MG63 (cell line): ENCODE measurements around the gene CELSR1. TPM values are rescaled to one million over a fixed set of nuclear protein-coding genes. Genes with fewer than 3 reads are reported as not detected.
"Not testable (repeated sequence)": the region's sequence is repeated elsewhere in the genome, so short reads cannot be mapped to it uniquely, and the experiment has no call there.

Experiments used
- DNase-seq: peaks from one replicate; pipeline ENCODE4 v3.0.0-alpha.2; 2020
- H3K27me3 ChIP-seq: fragments of 250-450 bp; sonication (Bioruptor Pico); 2 replicates; pipeline ENCODE4 v1.5.1; 2020; ENCODE audit warnings: mild to moderate bottlenecking, moderate library complexity
- H3K36me3 ChIP-seq: fragments of 250-450 bp; sonication (Bioruptor Pico); 2 replicates; pipeline ENCODE4 v1.5.1; 2020; ENCODE audit warnings: mild to moderate bottlenecking, moderate library complexity
- H3K4me3 ChIP-seq: fragments of 250-450 bp; sonication (Bioruptor Pico); 2 replicates; pipeline ENCODE4 v1.5.1; 2020; ENCODE audit warnings: mild to moderate bottlenecking, moderate library complexity
- H3K9me3 ChIP-seq: fragments of 250-450 bp; sonication (Bioruptor Pico); 2 replicates; pipeline ENCODE4 v1.5.1; 2020; ENCODE audit warnings: mild to moderate bottlenecking, moderate library complexity
- total RNA-seq: library from RNA; depleted of rRNA; stranded (reverse); fragments of >200 nt; shearing (Covaris generic); gene quantifications from 2 replicates; pipeline ENCODE4 v1.2.3, GENCODE V29; 2014; ENCODE audit warnings: low replicate concordance

CELSR1 gene
- total RNA-seq, 1 experiment from 2014 or later, result 0.59 TPM

- no peak for DNase-seq
- no peak overlapping the region for H3K4me3 ChIP-seq
- H3K36me3 ChIP-seq, result no peaks in the 10 kb centered on the region
- H3K27me3 ChIP-seq, result no peaks in the 10 kb centered on the region
- no peaks in the 10 kb centered on the region for H3K9me3 ChIP-seq
These were observed 131.5 kb downstream of the CELSR1 start for GRCh38 chr22:46405901-46406300.

- not testable (repeated sequence) for H3K4me3 ChIP-seq, H3K36me3 ChIP-seq, DNase-seq, H3K9me3 ChIP-seq, H3K27me3 ChIP-seq
These were observed 133.5 kb downstream of the CELSR1 start for GRCh38 chr22:46403880-46404279.

DNA sequence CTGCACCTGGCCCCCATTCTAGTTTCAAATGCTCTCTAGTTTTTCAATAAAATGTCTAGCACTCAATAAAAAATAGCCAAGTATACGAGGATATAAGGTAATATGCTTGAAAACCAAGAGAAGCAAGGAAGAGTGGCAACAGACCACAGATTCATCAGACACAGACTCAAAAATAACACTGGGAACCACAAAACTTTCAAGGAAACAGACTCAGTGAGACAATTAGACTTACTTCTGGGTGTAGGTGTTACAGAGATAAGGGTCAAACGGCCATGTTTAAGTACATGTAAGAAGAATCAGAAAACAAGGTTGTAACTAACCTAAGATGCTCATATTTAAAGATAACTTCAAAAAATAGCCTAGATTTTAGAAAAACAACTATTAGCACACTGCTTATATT is 134.9 kb downstream of the CELSR1 start:
- Histone ChIP-seq H3K27me3 (no peaks in the 10 kb centered on the region), H3K9me3 (no peaks in the 10 kb centered on the region), H3K4me3 (no peak overlapping the region), H3K36me3 (no peaks in the 10 kb centered on the region)
- DNase-seq, result no peak

GRCh38 chr22:46401370-46401769 is 136.1 kb downstream of the CELSR1 start:
- H3K4me3 ChIP-seq, result no peak overlapping the region
- no peaks in the 10 kb centered on the region for H3K27me3 ChIP-seq
- H3K36me3 ChIP-seq, result no peaks in the 10 kb centered on the region
- DNase-seq, result no peak
- no peaks in the 10 kb centered on the region for H3K9me3 ChIP-seq

- no peaks in the 10 kb centered on the region for H3K27me3 ChIP-seq
- H3K4me3 ChIP-seq, result no peak overlapping the region
- no peaks in the 10 kb centered on the region for H3K9me3 ChIP-seq
- no peak for DNase-seq
- H3K36me3 ChIP-seq, result no peaks in the 10 kb centered on the region
These were observed 138.0 kb downstream of the CELSR1 start for GRCh38 chr22:46399251-46400024.

GRCh38 chr22:46397951-46398350 is 139.5 kb downstream of the CELSR1 start:
- no peaks in the 10 kb centered on the region for H3K9me3 ChIP-seq
- no peaks in the 10 kb centered on the region for H3K36me3 ChIP-seq
- DNase-seq, result no peak

GRCh38 chr22:46397514-46397913 is 139.9 kb downstream of the CELSR1 start:
- DNase-seq, result no peak
- Histone ChIP-seq H3K27me3 (no peaks in the 10 kb centered on the region), H3K36me3 (no peaks in the 10 kb centered on the region), H3K4me3 (no peak overlapping the region), H3K9me3 (no peaks in the 10 kb centered on the region)

More at GRCh38 chr22:46397951-46398350, 139.5 kb downstream of the CELSR1 start:
- Histone ChIP-seq H3K27me3 (no peaks in the 10 kb centered on the region), H3K4me3 (no peak overlapping the region)

DNA sequence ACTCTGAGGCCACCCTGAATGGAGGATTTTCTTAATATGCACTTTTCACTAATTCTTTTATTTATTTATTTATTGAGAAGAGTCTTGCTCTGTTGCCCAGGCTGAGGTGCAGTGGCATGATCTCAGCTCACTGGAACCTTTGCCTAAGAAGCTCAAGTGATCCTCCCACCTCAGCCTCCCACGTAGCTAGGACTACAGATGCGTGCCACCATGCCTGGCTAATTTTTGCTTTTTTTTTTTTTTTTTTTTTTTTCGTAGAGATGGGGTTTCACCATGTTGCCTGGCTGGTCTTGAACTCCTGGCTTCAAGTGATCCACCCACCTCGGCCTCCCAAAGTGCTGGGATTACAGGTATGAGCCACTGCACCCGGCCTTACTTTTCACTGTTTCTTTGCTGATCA is 140.4 kb downstream of the CELSR1 start:
- H3K9me3 ChIP-seq, DNase-seq, H3K36me3 ChIP-seq, H3K27me3 ChIP-seq, H3K4me3 ChIP-seq: not testable (repeated sequence)

- no peaks in the 10 kb centered on the region for H3K36me3 ChIP-seq
- no peaks in the 10 kb centered on the region for H3K27me3 ChIP-seq
- H3K9me3 ChIP-seq, result no peaks in the 10 kb centered on the region
- no peak overlapping the region for H3K4me3 ChIP-seq
- no peak for DNase-seq
These were observed 142.3 kb downstream of the CELSR1 start for GRCh38 chr22:46395145-46395544.

- no peaks in the 10 kb centered on the region for H3K36me3 ChIP-seq
- no peak overlapping the region for H3K4me3 ChIP-seq
- no peaks in the 10 kb centered on the region for H3K9me3 ChIP-seq
- no peak for DNase-seq
- no peaks in the 10 kb centered on the region for H3K27me3 ChIP-seq
These were observed 142.8 kb downstream of the CELSR1 start for GRCh38 chr22:46394622-46395021.

DNA sequence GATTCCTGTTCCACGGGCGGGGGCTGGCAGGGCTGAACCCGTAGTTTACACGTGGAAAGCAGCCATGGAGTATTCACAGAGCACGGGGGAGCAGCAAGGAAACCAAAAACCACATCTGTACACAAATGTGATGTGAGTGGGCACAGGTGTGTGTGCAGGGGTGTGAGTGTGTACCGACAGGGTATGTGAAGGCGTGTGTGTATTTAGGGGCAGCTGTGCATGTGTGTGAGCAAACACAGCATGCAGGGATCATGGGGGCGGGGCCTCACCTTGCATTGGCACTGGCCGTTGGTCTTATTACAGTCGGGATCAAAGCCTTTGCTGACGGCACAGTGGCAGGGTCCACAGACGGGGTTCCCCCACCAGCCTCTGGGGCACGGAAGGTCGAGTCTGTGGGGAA is 143.5 kb downstream of the CELSR1 start:
- no peaks in the 10 kb centered on the region for H3K36me3 ChIP-seq
- DNase-seq, result no peak
- no peak overlapping the region for H3K4me3 ChIP-seq
- no peaks in the 10 kb centered on the region for H3K9me3 ChIP-seq
- H3K27me3 ChIP-seq, result no peaks in the 10 kb centered on the region

DNA sequence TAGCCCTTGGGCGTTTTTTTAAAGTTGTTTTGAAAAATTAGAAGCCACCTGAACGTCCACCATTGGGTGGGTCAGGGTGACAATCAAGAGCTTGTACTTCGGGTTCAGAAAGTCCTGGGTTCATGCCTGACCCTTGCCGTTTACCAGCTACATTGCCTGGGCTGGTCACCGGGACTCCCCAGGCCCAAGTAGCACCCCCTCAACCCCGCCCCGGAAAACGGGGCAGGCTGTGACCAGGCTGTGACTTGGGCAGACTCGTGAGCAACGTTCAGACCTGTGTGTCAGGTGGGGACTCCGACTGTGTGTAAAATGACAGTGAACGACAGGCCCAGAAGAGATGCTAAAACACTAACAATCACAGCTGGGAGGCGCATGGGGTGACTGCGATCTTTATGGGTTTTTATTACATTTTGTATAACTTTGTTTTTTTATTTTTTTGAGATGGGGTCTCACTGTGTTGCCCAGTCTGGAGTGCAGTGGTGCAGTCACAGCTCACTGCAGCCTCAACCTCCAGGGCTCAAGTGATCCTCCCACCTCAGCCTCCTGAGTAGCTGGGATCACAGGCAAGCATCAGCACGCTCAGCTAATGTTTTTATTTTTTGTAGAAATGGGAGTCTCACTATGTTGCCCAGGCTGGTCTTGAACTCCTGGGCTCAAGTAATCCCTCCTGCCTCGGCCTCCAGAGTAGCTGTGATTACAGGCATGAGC is 145.1 kb downstream of the CELSR1 start:
- no peak for DNase-seq
- H3K4me3 ChIP-seq, result no peak overlapping the region
- H3K36me3 ChIP-seq, result no peaks in the 10 kb centered on the region
- no peaks in the 10 kb centered on the region for H3K27me3 ChIP-seq
- no peaks in the 10 kb centered on the region for H3K9me3 ChIP-seq

DNA sequence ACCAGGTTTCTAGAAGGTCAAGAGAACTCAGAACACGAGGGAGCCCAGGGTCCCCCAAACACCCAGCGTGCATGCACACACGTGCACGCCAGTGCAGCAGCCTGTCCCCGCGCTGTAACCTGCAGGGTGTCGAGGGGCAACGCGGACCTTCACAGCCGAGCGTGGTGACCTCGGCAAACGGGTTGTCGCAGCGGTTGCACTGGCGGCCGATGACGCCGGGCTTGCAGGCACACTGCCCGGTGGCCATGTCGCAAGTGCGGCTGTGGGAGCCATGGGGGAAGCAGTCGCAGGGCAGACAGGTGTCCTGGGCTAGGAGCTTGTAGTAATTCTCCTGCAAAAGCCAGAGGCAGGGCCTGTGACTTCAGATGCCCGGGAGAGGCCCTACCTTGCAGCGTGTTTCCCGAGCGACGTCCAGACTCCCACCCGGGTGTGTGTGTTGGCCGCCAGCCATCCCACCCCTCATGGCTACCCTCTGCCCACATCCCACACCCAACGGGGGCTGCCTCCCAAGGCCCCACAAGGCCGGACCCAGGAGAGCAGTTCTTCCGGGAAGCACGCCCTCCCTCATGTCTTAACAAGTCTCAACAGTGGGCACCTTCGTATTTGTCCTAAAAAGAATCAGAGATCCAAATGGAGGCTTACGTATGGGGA is 145.8 kb downstream of the CELSR1 start:
- no peaks in the 10 kb centered on the region for H3K36me3 ChIP-seq
- DNase-seq, result no peak
- no peak overlapping the region for H3K4me3 ChIP-seq
- no peaks in the 10 kb centered on the region for H3K27me3 ChIP-seq
- no peaks in the 10 kb centered on the region for H3K9me3 ChIP-seq

DNA sequence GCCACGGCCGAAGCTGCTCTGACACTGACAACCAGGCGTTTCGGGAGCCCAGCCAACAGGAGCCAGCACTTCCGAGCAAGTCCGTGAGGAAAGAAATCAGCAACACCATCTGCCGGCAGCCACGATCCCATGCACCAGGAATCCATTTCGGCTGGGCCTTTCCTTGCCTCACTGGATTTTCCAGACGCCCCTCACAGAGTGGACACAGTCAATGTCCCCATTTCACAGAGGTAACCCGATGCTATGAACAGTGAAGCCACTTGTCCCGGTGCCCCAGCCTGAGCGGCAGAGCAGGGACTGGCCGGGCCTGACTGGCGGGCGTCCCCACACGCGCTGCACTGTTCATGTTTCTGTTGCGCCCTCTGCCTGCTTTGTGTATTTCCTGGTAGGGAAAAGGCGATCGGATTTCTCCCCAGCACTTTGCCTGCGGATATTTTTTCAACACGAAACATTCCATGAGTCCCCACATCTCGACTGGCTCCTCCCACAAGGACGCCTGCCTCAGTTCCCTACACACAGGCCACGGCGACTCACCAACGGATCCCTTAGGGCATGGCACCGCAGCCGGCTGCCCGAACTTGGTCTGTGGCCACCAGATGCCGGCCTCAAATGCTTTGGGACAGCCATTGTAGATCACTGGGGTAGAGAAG is 146.6 kb downstream of the CELSR1 start:
- DNase-seq, result peak; percentile 68
- no peaks in the 10 kb centered on the region for H3K9me3 ChIP-seq

GRCh38 chr22:46390105-46390651 is 147.2 kb downstream of the CELSR1 start:
- Histone ChIP-seq H3K4me3 (no peak overlapping the region), H3K27me3 (no peaks in the 10 kb centered on the region), H3K9me3 (no peaks in the 10 kb centered on the region), H3K36me3 (no peaks in the 10 kb centered on the region)
- no peak for DNase-seq

More for the DNA sequence above, 146.6 kb downstream of the CELSR1 start:
- Histone ChIP-seq H3K27me3 (no peaks in the 10 kb centered on the region), H3K36me3 (no peaks in the 10 kb centered on the region), H3K4me3 (no peak overlapping the region)

DNA sequence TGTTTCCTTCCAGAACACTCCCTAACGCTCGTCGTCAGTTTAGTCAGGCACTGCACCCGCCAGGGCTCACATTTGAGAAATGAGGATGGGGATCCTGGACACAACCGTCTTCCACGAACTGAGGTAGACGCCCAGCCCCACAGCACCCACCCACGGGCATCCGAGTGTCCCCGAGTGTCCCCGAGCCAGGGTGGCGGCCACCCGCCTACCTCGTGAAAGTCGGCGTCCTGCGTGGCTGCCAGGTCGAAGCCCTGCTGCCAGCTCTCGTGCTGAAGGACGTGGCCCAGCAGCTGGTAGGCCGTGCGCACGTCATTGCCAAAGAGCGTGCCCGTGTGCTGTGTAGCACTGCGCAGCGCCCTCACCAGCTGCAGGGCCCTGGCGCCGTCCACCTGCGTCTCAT is 148.3 kb downstream of the CELSR1 start:
- no peak for DNase-seq
- no peaks in the 10 kb centered on the region for H3K9me3 ChIP-seq
- H3K27me3 ChIP-seq, result no peaks in the 10 kb centered on the region
- H3K4me3 ChIP-seq, result no peak overlapping the region
- no peaks in the 10 kb centered on the region for H3K36me3 ChIP-seq

DNA sequence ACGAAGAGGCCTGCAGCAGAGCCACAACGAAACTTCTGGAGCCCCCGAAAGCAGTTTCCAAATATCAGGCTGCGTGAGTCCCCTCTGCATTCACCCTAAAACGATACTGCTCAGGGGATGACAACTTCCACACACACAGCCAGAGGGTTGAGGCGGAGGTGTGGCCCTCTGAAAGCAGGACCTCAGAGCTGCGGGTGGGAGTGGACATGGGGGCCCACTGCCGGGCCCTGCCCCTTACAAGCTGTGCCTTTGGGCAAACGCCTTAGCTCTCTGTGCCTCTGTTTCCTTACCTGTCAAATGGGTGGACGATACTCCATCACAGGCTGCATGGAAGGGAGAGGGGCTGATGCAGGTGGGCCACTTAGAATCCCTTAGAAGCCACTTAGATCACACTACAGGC is 148.8 kb downstream of the CELSR1 start:
- H3K9me3 ChIP-seq, result no peaks in the 10 kb centered on the region
- H3K27me3 ChIP-seq, result no peaks in the 10 kb centered on the region
- no peak for DNase-seq
- no peaks in the 10 kb centered on the region for H3K36me3 ChIP-seq
- H3K4me3 ChIP-seq, result no peak overlapping the region
